ENCODE results near the gene STC2. TPM values are rescaled to one million over a fixed set of nuclear protein-coding genes. Genes with fewer than 3 reads are reported as not detected.

The STC2 gene
- total and polyA plus RNA-seq, 2 experiments from 2014 or later, result 27.3 to 132 TPM

DNA sequence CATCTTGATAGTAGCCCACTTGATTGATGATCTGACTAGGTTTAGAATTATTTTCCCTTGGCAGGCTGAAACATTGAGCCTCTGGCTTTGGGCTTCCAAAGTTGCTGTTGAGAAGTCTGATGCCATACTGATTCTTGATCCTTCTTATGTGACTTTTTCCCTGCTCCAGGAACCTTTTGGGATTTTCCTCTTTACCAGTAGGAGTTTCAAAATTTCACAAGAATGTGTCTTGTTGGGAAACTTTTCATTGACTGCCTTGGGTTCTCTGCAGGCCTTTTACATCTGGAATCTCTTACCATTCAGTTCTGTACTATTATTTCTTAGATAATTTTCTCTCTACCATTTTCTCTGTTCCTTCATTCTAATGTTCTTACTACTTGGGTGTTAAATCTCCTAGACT is 20.0 kb downstream of the STC2 start (continued):
- TF ChIP-seq, protein P1, sequence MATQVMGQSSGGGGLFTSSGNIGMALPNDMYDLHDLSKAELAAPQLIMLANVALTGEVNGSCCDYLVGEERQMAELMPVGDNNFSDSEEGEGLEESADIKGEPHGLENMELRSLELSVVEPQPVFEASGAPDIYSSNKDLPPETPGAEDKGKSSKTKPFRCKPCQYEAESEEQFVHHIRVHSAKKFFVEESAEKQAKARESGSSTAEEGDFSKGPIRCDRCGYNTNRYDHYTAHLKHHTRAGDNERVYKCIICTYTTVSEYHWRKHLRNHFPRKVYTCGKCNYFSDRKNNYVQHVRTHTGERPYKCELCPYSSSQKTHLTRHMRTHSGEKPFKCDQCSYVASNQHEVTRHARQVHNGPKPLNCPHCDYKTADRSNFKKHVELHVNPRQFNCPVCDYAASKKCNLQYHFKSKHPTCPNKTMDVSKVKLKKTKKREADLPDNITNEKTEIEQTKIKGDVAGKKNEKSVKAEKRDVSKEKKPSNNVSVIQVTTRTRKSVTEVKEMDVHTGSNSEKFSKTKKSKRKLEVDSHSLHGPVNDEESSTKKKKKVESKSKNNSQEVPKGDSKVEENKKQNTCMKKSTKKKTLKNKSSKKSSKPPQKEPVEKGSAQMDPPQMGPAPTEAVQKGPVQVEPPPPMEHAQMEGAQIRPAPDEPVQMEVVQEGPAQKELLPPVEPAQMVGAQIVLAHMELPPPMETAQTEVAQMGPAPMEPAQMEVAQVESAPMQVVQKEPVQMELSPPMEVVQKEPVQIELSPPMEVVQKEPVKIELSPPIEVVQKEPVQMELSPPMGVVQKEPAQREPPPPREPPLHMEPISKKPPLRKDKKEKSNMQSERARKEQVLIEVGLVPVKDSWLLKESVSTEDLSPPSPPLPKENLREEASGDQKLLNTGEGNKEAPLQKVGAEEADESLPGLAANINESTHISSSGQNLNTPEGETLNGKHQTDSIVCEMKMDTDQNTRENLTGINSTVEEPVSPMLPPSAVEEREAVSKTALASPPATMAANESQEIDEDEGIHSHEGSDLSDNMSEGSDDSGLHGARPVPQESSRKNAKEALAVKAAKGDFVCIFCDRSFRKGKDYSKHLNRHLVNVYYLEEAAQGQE (IDR thresholded peaks at IDR 0.05; ENCODE audit: unreplicated experiment), result no peak
- TF ChIP-seq, protein P2, sequence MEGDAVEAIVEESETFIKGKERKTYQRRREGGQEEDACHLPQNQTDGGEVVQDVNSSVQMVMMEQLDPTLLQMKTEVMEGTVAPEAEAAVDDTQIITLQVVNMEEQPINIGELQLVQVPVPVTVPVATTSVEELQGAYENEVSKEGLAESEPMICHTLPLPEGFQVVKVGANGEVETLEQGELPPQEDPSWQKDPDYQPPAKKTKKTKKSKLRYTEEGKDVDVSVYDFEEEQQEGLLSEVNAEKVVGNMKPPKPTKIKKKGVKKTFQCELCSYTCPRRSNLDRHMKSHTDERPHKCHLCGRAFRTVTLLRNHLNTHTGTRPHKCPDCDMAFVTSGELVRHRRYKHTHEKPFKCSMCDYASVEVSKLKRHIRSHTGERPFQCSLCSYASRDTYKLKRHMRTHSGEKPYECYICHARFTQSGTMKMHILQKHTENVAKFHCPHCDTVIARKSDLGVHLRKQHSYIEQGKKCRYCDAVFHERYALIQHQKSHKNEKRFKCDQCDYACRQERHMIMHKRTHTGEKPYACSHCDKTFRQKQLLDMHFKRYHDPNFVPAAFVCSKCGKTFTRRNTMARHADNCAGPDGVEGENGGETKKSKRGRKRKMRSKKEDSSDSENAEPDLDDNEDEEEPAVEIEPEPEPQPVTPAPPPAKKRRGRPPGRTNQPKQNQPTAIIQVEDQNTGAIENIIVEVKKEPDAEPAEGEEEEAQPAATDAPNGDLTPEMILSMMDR (conservative IDR thresholded peaks at IDR 0.05; ENCODE audit: low read depth in 2 of 2), result no peak

DNA sequence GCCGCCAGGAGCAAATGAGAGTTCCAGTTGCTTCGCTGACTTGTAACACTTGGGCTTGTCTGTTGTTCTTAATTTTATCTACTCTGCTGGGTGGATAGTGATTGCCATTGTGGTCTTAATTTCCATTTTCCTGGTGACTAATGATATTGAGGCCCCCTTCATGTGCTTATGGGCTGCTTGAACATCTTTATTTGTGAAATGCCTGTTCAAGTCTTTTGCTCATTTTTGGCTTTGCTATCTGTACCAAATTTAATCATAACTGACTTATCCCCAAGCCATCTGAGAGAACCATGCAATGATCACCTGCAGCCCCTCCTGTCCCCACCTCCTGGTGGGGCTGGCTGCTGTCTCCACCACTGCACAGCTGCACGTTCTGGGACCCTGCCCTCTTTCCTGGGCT is 20.5 kb downstream of the STC2 start:
- TF ChIP-seq, protein P2 (conservative IDR thresholded peaks at IDR 0.05; ENCODE audit: low read depth in 2 of 2), result no peak
- no peak for TF ChIP-seq POLR2AphosphoS5 (IDR thresholded peaks at IDR 0.05; ENCODE audit: low read depth)
- DNase-seq (ENCODE audit: low spot score), result no peak
- peaks cover 16% of the 10 kb centered on the region for H3K9me3 Mint-ChIP-seq
- H3K27ac Mint-ChIP-seq, result no peak overlapping the region
- Histone ChIP-seq H3K36me3 (ENCODE audit: insufficient read depth) (no peaks in the 10 kb centered on the region; the same call in none of the 2 replicates), H3K27me3 (ENCODE audit: insufficient read depth) (no peaks in the 10 kb centered on the region), H3K4me2 (no peak overlapping the region), H3F3A (replicated peaks; ENCODE audit: low read depth) (no peaks in the 10 kb centered on the region), H2AFZ (no peak overlapping the region), H3K79me2 (replicated peaks; ENCODE audit: insufficient read depth) (no peaks in the 10 kb centered on the region), H4K20me1 (replicated peaks; ENCODE audit: insufficient read depth) (no peaks in the 10 kb centered on the region), H3K4me3 (no peak overlapping the region), H3K4me1 (ENCODE audit: insufficient read depth) (peaks cover 31% of the 10 kb centered on the region), H3K9me2 (ENCODE audit: insufficient read depth) (no peaks in the 10 kb centered on the region; the same call in 1 of the 2 replicates), H3K27ac (ENCODE audit: low read depth) (no peak overlapping the region)
- H3K4me1 Mint-ChIP-seq, result peaks cover 31% of the 10 kb centered on the region
- ATAC-seq, result no peak
- H3K36me3 Mint-ChIP-seq (ENCODE audit: low read depth), result peaks cover 12% of the 10 kb centered on the region
- no peak overlapping the region for H3K4me3 Mint-ChIP-seq
- H3K27me3 Mint-ChIP-seq (ENCODE audit: insufficient read depth, low read depth, poor library complexity), result peaks cover 19% of the 10 kb centered on the region

DNA sequence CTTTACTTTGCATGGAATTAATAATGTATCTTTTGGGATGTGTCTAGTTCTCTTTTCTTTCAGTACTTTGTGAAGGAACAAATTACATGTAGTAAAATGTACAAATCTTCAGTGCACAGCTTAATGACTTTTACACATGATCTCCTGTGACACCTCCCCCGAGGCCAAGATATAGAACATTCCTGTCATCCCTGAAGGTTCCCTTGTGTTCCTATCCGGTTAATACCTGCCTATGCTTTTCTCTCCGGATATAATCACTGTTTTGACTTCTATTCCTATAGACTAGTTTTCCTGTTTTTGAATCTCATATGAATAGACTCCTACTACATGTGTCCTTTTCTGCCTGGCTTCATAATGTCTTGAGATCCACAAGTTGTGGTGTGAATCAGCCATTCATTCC is 21.5 kb downstream of the STC2 start:
- DNase-seq (ENCODE audit: low spot score) (no peak), ATAC-seq (no peak)
- Mint-ChIP-seq H3K36me3 (ENCODE audit: low read depth) (peaks cover 12% of the 10 kb centered on the region), H3K27ac (no peak overlapping the region), H3K27me3 (ENCODE audit: insufficient read depth, low read depth, poor library complexity) (peaks cover 25% of the 10 kb centered on the region), H3K4me3 (no peak overlapping the region), H3K4me1 (peaks cover 36% of the 10 kb centered on the region), H3K9me3 (peaks cover 16% of the 10 kb centered on the region)
- Histone ChIP-seq H3K27me3 (ENCODE audit: insufficient read depth) (no peaks in the 10 kb centered on the region), H3K4me2 (no peak overlapping the region), H3F3A (replicated peaks; ENCODE audit: low read depth) (0 out of 2 replicates have a peak, but pooled peaks cover 1% of the 10 kb centered on the region), H2AFZ (no peak overlapping the region), H3K9me2 (ENCODE audit: insufficient read depth) (no peaks in the 10 kb centered on the region; the same call in 1 of the 2 replicates), H3K4me3 (no peak overlapping the region), H3K27ac (ENCODE audit: low read depth) (no peak overlapping the region), H3K79me2 (replicated peaks; ENCODE audit: insufficient read depth) (no peaks in the 10 kb centered on the region), H4K20me1 (replicated peaks; ENCODE audit: insufficient read depth) (no peaks in the 10 kb centered on the region), H3K4me1 (ENCODE audit: insufficient read depth) (peaks cover 38% of the 10 kb centered on the region), H3K36me3 (ENCODE audit: insufficient read depth) (no peaks in the 10 kb centered on the region; the same call in none of the 2 replicates)
- TF ChIP-seq EZH2 (IDR thresholded peaks at IDR 0.05; ENCODE audit: low read depth, unreplicated experiment), result no peak

Data from GM23338 (cell line).